ENCODE results near the gene SLC29A2.

Gene SLC29A2

GRCh38 chr11:66417000-66417399 is 45.4 kb upstream of the SLC29A2 start:
- ChIA-PET CTCF (interaction anchor here (0.6 to 0.8 kb wide), 2 partner anchors 12 to 350 kb away, joined by 3 read pairs; no protein-coding TSS in a partner anchor), POLR2A (no interaction called here)
- no peak for DNase-seq (ENCODE audit: extremely low spot score)
- no peak for TF ChIP-seq SUZ12 (IDR thresholded peaks at IDR 0.05)
- TF ChIP-seq SP1 (IDR thresholded peaks at IDR 0.05): no peak
- no peak for TF ChIP-seq FOXK2 (IDR thresholded peaks at IDR 0.05)
- TF ChIP-seq BHLHE40 (IDR thresholded peaks at IDR 0.05; ENCODE audit: borderline replicate concordance): no peak
- no peak for TF ChIP-seq NFRKB (IDR thresholded peaks at IDR 0.05)
- no peak for TF ChIP-seq FOXA1 (IDR thresholded peaks at IDR 0.05)
- TF ChIP-seq ELF4 (IDR thresholded peaks at IDR 0.05): no peak
- TF ChIP-seq FOXM1 (IDR thresholded peaks at IDR 0.05; ENCODE audit: borderline replicate concordance): no peak
- no peak for TF ChIP-seq ZNF384 (IDR thresholded peaks at IDR 0.05)
- no peak for TF ChIP-seq TARDBP (IDR thresholded peaks at IDR 0.05)
- no peak for TF ChIP-seq LEF1 (IDR thresholded peaks at IDR 0.05; ENCODE audit: borderline replicate concordance)
- no peak for TF ChIP-seq ARNT (IDR thresholded peaks at IDR 0.05)
- TF ChIP-seq HDGF (IDR thresholded peaks at IDR 0.05; ENCODE audit: borderline replicate concordance): no peak
- no peak for TF ChIP-seq CTBP1 (IDR thresholded peaks at IDR 0.05; ENCODE audit: borderline replicate concordance)
- no peak for TF ChIP-seq L3MBTL2 (conservative IDR thresholded peaks at IDR 0.05)

- TF ChIP-seq FOXA1 (IDR thresholded peaks at IDR 0.05): no peak
- TF ChIP-seq BHLHE40 (IDR thresholded peaks at IDR 0.05; ENCODE audit: borderline replicate concordance): no peak
- no peak for TF ChIP-seq HDGF (IDR thresholded peaks at IDR 0.05; ENCODE audit: borderline replicate concordance)
- TF ChIP-seq TARDBP (IDR thresholded peaks at IDR 0.05): no peak
- no peak for TF ChIP-seq SP1 (IDR thresholded peaks at IDR 0.05)
- no peak for TF ChIP-seq FOXM1 (IDR thresholded peaks at IDR 0.05; ENCODE audit: borderline replicate concordance)
- TF ChIP-seq ZNF384 (IDR thresholded peaks at IDR 0.05): no peak
- POLR2A ChIA-PET: no interaction called here
- CTCF ChIA-PET: no interaction called here
- DNase-seq (ENCODE audit: extremely low spot score): no peak
These were observed 43.9 kb upstream of the SLC29A2 start for GRCh38 chr11:66415423-66415822.

DNA sequence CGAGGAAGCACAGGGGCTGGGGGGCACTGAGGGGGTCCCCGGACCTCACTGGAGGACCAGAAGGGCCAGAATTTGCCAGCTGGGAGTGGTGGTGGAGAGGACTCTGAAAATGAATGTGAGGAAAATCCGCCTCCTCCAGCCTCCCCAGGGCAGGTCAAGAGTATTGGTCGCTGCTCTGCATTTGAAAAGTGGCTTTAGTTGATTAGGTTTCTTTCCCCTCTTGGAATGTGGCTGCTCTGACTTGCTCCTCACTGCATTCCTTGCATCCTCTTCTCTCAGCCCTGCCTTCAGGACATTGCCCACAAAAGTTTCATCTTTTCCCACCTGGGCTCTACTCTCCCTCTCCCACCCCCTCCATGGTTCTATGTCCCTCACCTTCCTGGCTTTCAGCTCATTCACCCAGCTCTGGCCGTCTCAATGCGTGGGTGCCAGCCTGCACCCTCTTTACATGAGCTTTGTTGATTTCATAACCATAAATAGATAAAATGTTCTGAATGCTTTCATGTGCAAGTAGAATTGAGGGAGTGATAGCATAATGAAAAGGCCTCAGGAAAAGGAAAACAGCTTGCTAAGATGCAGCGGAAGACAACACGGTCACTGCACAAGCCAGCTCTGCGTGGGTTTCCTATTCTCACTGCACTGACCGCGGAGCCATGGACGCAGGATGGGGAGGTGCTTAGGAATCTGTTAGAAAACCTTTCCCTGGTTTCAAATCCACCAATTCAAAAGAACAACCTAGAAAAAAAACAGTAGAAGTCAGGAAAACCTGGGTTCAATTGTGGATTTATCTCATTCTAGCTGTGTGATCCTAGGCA is 42.8 kb upstream of the SLC29A2 start:
- no peak for DNase-seq (ENCODE audit: extremely low spot score)
- TF ChIP-seq BHLHE40 (IDR thresholded peaks at IDR 0.05; ENCODE audit: borderline replicate concordance) (no peak), CTBP1 (IDR thresholded peaks at IDR 0.05; ENCODE audit: borderline replicate concordance) (no peak), NFRKB (IDR thresholded peaks at IDR 0.05) (no peak), ZNF384 (IDR thresholded peaks at IDR 0.05) (no peak), LEF1 (IDR thresholded peaks at IDR 0.05; ENCODE audit: borderline replicate concordance) (no peak), SP1 (IDR thresholded peaks at IDR 0.05) (no peak), SUZ12 (IDR thresholded peaks at IDR 0.05) (no peak), L3MBTL2 (conservative IDR thresholded peaks at IDR 0.05) (no peak), ELF4 (IDR thresholded peaks at IDR 0.05) (no peak)
- TF ChIP-seq, protein P1, sequence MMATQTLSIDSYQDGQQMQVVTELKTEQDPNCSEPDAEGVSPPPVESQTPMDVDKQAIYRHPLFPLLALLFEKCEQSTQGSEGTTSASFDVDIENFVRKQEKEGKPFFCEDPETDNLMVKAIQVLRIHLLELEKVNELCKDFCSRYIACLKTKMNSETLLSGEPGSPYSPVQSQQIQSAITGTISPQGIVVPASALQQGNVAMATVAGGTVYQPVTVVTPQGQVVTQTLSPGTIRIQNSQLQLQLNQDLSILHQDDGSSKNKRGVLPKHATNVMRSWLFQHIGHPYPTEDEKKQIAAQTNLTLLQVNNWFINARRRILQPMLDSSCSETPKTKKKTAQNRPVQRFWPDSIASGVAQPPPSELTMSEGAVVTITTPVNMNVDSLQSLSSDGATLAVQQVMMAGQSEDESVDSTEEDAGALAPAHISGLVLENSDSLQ (IDR thresholded peaks at IDR 0.05): no peak
- ChIA-PET POLR2A (no interaction called here), CTCF (no interaction called here)

DNA sequence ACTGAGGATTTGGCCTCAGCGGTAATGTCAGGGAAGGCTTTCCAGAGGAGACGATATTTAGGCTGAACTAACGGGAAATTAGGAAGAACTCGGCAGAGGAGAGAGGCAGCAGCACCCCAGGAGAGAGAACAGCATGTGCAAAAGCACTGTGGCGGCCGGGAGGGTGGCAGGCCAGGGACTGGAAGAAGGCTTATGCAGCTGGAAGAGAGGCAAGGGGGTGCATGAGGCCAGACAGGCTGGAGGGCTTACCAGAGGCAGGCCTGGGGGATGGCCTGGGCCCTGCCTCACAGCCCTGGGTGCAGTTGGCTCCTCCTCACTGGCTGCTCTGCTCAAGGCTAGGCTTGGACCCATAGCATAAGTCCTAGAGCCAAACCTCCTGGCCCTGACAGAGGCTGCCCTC is 41.6 kb upstream of the SLC29A2 start:
- POLR2A ChIA-PET: no interaction called here
- no peak for DNase-seq (ENCODE audit: extremely low spot score)
- CTCF ChIA-PET: no interaction called here
- TF ChIP-seq NFRKB (IDR thresholded peaks at IDR 0.05) (no peak), L3MBTL2 (conservative IDR thresholded peaks at IDR 0.05) (no peak), LEF1 (IDR thresholded peaks at IDR 0.05; ENCODE audit: borderline replicate concordance) (no peak), TARDBP (IDR thresholded peaks at IDR 0.05) (no peak), CTBP1 (IDR thresholded peaks at IDR 0.05; ENCODE audit: borderline replicate concordance) (no peak), SUZ12 (IDR thresholded peaks at IDR 0.05) (no peak), ARNT (IDR thresholded peaks at IDR 0.05) (no peak), SP1 (IDR thresholded peaks at IDR 0.05) (no peak), HDGF (IDR thresholded peaks at IDR 0.05; ENCODE audit: borderline replicate concordance) (no peak), BHLHE40 (IDR thresholded peaks at IDR 0.05; ENCODE audit: borderline replicate concordance) (no peak), FOXM1 (IDR thresholded peaks at IDR 0.05; ENCODE audit: borderline replicate concordance) (no peak), ELF4 (IDR thresholded peaks at IDR 0.05) (no peak), FOXK2 (IDR thresholded peaks at IDR 0.05) (no peak), FOXA1 (IDR thresholded peaks at IDR 0.05) (no peak), ZNF384 (IDR thresholded peaks at IDR 0.05) (no peak)
- TF ChIP-seq, protein P1 (IDR thresholded peaks at IDR 0.05): no peak

DNA sequence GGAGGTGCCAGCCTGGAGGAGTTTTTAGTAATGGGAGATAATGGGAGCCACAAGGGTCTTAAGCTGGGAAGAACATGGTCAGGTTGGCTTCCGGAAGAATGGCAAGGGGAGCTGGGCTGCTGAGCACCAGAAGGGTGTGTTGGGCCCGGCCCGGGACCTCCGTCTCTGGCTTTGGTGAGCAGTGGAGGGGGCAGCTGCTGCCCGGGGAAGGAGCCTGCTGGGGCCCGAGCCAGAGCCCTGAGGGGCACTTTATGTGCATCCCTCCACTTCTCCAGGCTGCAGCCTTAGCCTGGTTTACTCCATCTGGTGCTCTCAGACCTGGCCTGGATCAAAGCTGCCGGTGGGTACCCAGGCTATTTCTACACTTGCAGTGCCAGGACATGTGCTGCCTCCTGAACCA is 40.5 kb upstream of the SLC29A2 start:
- no peak for DNase-seq (ENCODE audit: extremely low spot score)
- no peak for TF ChIP-seq TARDBP (IDR thresholded peaks at IDR 0.05)
- TF ChIP-seq FOXK2 (IDR thresholded peaks at IDR 0.05): no peak
- TF ChIP-seq NFRKB (IDR thresholded peaks at IDR 0.05): no peak
- no peak for TF ChIP-seq ARNT (IDR thresholded peaks at IDR 0.05)
- no peak for TF ChIP-seq SUZ12 (IDR thresholded peaks at IDR 0.05)
- TF ChIP-seq HDGF (IDR thresholded peaks at IDR 0.05; ENCODE audit: borderline replicate concordance): no peak
- TF ChIP-seq BHLHE40 (IDR thresholded peaks at IDR 0.05; ENCODE audit: borderline replicate concordance): no peak
- no peak for TF ChIP-seq FOXM1 (IDR thresholded peaks at IDR 0.05; ENCODE audit: borderline replicate concordance)
- TF ChIP-seq L3MBTL2 (conservative IDR thresholded peaks at IDR 0.05): no peak
- TF ChIP-seq LEF1 (IDR thresholded peaks at IDR 0.05; ENCODE audit: borderline replicate concordance): no peak
- TF ChIP-seq, protein P1 (IDR thresholded peaks at IDR 0.05): no peak
- no peak for TF ChIP-seq FOXA1 (IDR thresholded peaks at IDR 0.05)
- no peak for TF ChIP-seq ELF4 (IDR thresholded peaks at IDR 0.05)
- no peak for TF ChIP-seq CTBP1 (IDR thresholded peaks at IDR 0.05; ENCODE audit: borderline replicate concordance)
- no peak for TF ChIP-seq SP1 (IDR thresholded peaks at IDR 0.05)
- no peak for TF ChIP-seq ZNF384 (IDR thresholded peaks at IDR 0.05)
- CTCF ChIA-PET: no interaction called here
- POLR2A ChIA-PET: no interaction called here

Data from HEK293T (cell line).